SK-N-SH treated with all-trans-retinoic acid at 6 μM for 48 hours (cell line): Measurements from ENCODE around the gene SRGAP1.

Experiments
- ATAC-seq: fragments of 200-7000 bp; cut with Tn5 transposase; 3 replicates; pipeline ENCODE4 v1.9.1; 2020; ENCODE audit warnings: mild to moderate bottlenecking, moderate library complexity
- ARNTL ChIP-seq: fragments of 450-650 bp; formaldehyde crosslinking; IDR thresholded peaks from 2 replicates; pipeline ENCODE4 v1.5.0; 2020; ENCODE audit warnings: low read depth, mild to moderate bottlenecking, moderate library complexity, borderline replicate concordance
- BACH2 ChIP-seq: fragments of 250-450 bp; sonication (Bioruptor Pico); IDR thresholded peaks from 2 replicates; pipeline ENCODE4 v1.9.0; 2021; ENCODE audit warnings: mild to moderate bottlenecking, borderline replicate concordance
- CSDC2 ChIP-seq: fragments of 250-450 bp; sonication (Bioruptor Pico); IDR thresholded peaks from 2 replicates; pipeline ENCODE4 v1.5.0; 2020; ENCODE audit warnings: mild to moderate bottlenecking, moderate library complexity
- ESRRG ChIP-seq: fragments of 250-450 bp; sonication (Bioruptor Pico); IDR thresholded peaks from 2 replicates; pipeline ENCODE4 v1.6.1; 2021; ENCODE audit warnings: mild to moderate bottlenecking
- GLIS3 ChIP-seq: fragments of 250-450 bp; sonication (Bioruptor Pico); IDR thresholded peaks from 2 replicates; pipeline ENCODE4 v1.5.0; 2020; ENCODE audit warnings: mild to moderate bottlenecking, moderate library complexity
- ISL1 ChIP-seq: fragments of 250-450 bp; sonication (Bioruptor Pico); IDR thresholded peaks from 2 replicates; pipeline ENCODE4 v2.1.2; 2022; ENCODE audit warnings: mild to moderate bottlenecking, moderate library complexity
- OSR1 ChIP-seq: fragments of 250-450 bp; sonication (Bioruptor Pico); IDR thresholded peaks from 2 replicates; pipeline ENCODE4 v1.8.0; 2022; ENCODE audit warnings: moderate library complexity, mild to moderate bottlenecking, inconsistent platforms
- PPARA ChIP-seq: fragments of 250-450 bp; sonication (Bioruptor Pico); IDR thresholded peaks from 2 replicates; pipeline ENCODE4 v1.5.0; 2020; ENCODE audit warnings: mild to moderate bottlenecking, borderline replicate concordance
- RARB ChIP-seq: fragments of 250-450 bp; sonication (Bioruptor Pico); IDR thresholded peaks from 2 replicates; pipeline ENCODE4 v1.8.0; 2021; ENCODE audit warnings: mild to moderate bottlenecking, moderate library complexity
- SNAI2 ChIP-seq: fragments of 250-450 bp; sonication (Bioruptor Pico); IDR thresholded peaks from 2 replicates; pipeline ENCODE4 v1.5.0; 2020; ENCODE audit warnings: mild to moderate bottlenecking, moderate library complexity
- TCF4 ChIP-seq: fragments of 250-450 bp; sonication (Bioruptor Pico); IDR thresholded peaks from 2 replicates; pipeline ENCODE4 v1.8.0; 2021; ENCODE audit warnings: mild to moderate bottlenecking, moderate library complexity, borderline replicate concordance
- TOX ChIP-seq: fragments of 250-450 bp; sonication (Bioruptor Pico); IDR thresholded peaks from 2 replicates; pipeline ENCODE4 v1.8.0; 2021; ENCODE audit warnings: mild to moderate bottlenecking, moderate library complexity, borderline replicate concordance
- ZC3H10 ChIP-seq: fragments of 250-450 bp; sonication (Bioruptor Pico); IDR thresholded peaks from 2 replicates; pipeline ENCODE4 v1.5.1; 2021; ENCODE audit warnings: mild to moderate bottlenecking, moderate library complexity
- ZFP3 ChIP-seq: fragments of 250-450 bp; sonication (Bioruptor Pico); IDR thresholded peaks from 2 replicates; pipeline ENCODE4 v1.5.0; 2020; ENCODE audit warnings: mild to moderate bottlenecking, moderate library complexity
- ZFP30 ChIP-seq: fragments of 450-650 bp; formaldehyde crosslinking; IDR thresholded peaks from 2 replicates; pipeline ENCODE4 v1.5.0; 2022; ENCODE audit warnings: mild to moderate bottlenecking, moderate library complexity
- ZNF565 ChIP-seq: fragments of 450-650 bp; formaldehyde crosslinking; conservative IDR thresholded peaks from 2 replicates; pipeline ENCODE4 v1.5.0; 2020; ENCODE audit warnings: low read depth, mild to moderate bottlenecking, moderate library complexity
- ZNF70 ChIP-seq: fragments of 450-650 bp; formaldehyde crosslinking; IDR thresholded peaks from 2 replicates; pipeline ENCODE4 v1.5.0; 2020; ENCODE audit warnings: mild to moderate bottlenecking, moderate library complexity
- ZNF8 ChIP-seq: fragments of 450-650 bp; formaldehyde crosslinking; IDR thresholded peaks from 2 replicates; pipeline ENCODE4 v1.5.0; 2020; ENCODE audit warnings: mild to moderate bottlenecking, moderate library complexity
- TF ChIP-seq, protein P1 (sequence below): fragments of 250-450 bp; sonication (Bioruptor Pico); IDR thresholded peaks from 2 replicates; pipeline ENCODE4 v1.8.0; 2021; ENCODE audit warnings: low read depth, mild to moderate bottlenecking, moderate library complexity, borderline replicate concordance
- TF ChIP-seq, protein P2 (sequence below): fragments of 250-450 bp; sonication (Bioruptor Pico); IDR thresholded peaks from 2 replicates; pipeline ENCODE4 v1.5.0; 2020; ENCODE audit warnings: mild to moderate bottlenecking, moderate library complexity
- TF ChIP-seq, protein P3 (sequence below): fragments of 250-450 bp; sonication (Bioruptor Pico); IDR thresholded peaks from 2 replicates; pipeline ENCODE4 v1.5.1; 2020; ENCODE audit warnings: low read depth, mild to moderate bottlenecking, moderate library complexity
- TF ChIP-seq, protein P4 (sequence below): fragments of 250-450 bp; sonication (Bioruptor Pico); IDR thresholded peaks from 2 replicates; pipeline ENCODE4 v1.5.1; 2021; ENCODE audit warnings: mild to moderate bottlenecking, moderate library complexity
- TF ChIP-seq, protein P5 (sequence below): fragments of 250-450 bp; sonication (Bioruptor Pico); IDR thresholded peaks from 2 replicates; pipeline ENCODE4 v1.8.0; 2020; ENCODE audit warnings: mild to moderate bottlenecking, moderate library complexity, borderline replicate concordance

The SRGAP1 gene

DNA sequence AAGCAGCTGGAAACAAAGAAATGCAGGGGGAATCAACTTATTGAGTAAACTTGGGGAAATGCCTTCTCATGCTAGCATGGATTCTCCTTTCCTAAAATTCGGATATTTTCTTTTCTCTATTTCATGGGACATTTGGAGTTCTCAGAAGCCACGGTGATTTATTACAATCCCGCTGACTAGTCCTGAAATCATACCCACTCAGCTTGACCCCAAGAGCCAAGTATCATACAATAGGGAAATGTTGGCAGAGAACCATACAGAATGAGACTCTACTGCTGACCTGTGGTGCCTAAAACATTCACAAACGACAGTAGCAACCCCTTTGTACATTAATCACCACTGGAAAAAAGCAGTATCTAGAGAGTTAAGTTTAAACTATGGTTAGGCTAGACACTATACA lies 265.2 kb downstream of the SRGAP1 start (continued):
- TF ChIP-seq, protein P1, sequence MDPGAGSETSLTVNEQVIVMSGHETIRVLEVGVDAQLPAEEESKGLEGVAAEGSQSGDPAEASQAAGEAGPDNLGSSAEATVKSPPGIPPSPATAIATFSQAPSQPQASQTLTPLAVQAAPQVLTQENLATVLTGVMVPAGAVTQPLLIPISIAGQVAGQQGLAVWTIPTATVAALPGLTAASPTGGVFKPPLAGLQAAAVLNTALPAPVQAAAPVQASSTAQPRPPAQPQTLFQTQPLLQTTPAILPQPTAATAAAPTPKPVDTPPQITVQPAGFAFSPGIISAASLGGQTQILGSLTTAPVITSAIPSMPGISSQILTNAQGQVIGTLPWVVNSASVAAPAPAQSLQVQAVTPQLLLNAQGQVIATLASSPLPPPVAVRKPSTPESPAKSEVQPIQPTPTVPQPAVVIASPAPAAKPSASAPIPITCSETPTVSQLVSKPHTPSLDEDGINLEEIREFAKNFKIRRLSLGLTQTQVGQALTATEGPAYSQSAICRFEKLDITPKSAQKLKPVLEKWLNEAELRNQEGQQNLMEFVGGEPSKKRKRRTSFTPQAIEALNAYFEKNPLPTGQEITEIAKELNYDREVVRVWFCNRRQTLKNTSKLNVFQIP (CRISPR knock-in tag) = no peak

DNA sequence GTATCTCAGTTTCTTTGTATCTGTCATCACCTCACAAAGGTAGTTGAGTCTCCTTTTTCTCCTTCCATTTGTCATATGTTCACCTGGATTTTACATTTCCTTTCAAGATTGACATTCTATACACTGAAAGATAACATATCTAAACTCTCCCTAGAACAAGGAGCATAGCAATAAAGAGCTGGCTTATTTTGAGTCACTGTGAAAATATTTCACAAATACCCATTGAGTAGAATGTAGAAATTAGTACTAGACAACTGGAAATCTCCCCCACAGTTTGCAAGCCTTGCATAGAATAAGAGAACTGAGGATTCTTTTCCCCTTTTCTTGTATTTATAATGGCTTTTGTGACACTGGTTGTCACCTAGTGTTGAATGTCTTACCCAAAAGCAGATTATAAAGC lies 266.4 kb downstream of the SRGAP1 start:
- no peak for TF ChIP-seq CSDC2 (CRISPR knock-in tag)
- TF ChIP-seq ARNTL (CRISPR knock-in tag) = no peak
- no peak for TF ChIP-seq TOX (CRISPR knock-in tag)
- no peak for TF ChIP-seq ESRRG
- TF ChIP-seq RARB (CRISPR knock-in tag) = no peak
- TF ChIP-seq, protein P2, sequence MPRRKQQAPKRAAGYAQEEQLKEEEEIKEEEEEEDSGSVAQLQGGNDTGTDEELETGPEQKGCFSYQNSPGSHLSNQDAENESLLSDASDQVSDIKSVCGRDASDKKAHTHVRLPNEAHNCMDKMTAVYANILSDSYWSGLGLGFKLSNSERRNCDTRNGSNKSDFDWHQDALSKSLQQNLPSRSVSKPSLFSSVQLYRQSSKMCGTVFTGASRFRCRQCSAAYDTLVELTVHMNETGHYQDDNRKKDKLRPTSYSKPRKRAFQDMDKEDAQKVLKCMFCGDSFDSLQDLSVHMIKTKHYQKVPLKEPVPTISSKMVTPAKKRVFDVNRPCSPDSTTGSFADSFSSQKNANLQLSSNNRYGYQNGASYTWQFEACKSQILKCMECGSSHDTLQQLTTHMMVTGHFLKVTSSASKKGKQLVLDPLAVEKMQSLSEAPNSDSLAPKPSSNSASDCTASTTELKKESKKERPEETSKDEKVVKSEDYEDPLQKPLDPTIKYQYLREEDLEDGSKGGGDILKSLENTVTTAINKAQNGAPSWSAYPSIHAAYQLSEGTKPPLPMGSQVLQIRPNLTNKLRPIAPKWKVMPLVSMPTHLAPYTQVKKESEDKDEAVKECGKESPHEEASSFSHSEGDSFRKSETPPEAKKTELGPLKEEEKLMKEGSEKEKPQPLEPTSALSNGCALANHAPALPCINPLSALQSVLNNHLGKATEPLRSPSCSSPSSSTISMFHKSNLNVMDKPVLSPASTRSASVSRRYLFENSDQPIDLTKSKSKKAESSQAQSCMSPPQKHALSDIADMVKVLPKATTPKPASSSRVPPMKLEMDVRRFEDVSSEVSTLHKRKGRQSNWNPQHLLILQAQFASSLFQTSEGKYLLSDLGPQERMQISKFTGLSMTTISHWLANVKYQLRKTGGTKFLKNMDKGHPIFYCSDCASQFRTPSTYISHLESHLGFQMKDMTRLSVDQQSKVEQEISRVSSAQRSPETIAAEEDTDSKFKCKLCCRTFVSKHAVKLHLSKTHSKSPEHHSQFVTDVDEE (CRISPR knock-in tag) = no peak
- TF ChIP-seq, protein P1 (CRISPR knock-in tag) = no peak
- no peak for TF ChIP-seq OSR1
- TF ChIP-seq ISL1 = no peak
- no peak for TF ChIP-seq TCF4 (CRISPR knock-in tag)
- TF ChIP-seq BACH2 (CRISPR knock-in tag) = no peak
- no peak for TF ChIP-seq SNAI2 (CRISPR knock-in tag)
- TF ChIP-seq ZNF70 (CRISPR knock-in tag) = no peak
- no peak for TF ChIP-seq ZC3H10 (CRISPR knock-in tag)
- no peak for TF ChIP-seq ZNF8 (CRISPR knock-in tag)
- no peak for TF ChIP-seq PPARA (CRISPR knock-in tag)
- TF ChIP-seq, protein P3, sequence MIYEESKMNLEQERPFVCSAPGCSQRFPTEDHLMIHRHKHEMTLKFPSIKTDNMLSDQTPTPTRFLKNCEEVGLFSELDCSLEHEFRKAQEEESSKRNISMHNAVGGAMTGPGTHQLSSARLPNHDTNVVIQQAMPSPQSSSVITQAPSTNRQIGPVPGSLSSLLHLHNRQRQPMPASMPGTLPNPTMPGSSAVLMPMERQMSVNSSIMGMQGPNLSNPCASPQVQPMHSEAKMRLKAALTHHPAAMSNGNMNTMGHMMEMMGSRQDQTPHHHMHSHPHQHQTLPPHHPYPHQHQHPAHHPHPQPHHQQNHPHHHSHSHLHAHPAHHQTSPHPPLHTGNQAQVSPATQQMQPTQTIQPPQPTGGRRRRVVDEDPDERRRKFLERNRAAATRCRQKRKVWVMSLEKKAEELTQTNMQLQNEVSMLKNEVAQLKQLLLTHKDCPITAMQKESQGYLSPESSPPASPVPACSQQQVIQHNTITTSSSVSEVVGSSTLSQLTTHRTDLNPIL (CRISPR knock-in tag) = no peak
- TF ChIP-seq, protein P4, sequence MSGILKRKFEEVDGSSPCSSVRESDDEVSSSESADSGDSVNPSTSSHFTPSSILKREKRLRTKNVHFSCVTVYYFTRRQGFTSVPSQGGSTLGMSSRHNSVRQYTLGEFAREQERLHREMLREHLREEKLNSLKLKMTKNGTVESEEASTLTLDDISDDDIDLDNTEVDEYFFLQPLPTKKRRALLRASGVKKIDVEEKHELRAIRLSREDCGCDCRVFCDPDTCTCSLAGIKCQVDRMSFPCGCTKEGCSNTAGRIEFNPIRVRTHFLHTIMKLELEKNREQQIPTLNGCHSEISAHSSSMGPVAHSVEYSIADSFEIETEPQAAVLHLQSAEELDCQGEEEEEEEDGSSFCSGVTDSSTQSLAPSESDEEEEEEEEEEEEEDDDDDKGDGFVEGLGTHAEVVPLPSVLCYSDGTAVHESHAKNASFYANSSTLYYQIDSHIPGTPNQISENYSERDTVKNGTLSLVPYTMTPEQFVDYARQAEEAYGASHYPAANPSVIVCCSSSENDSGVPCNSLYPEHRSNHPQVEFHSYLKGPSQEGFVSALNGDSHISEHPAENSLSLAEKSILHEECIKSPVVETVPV (CRISPR knock-in tag) = no peak
- no peak for TF ChIP-seq ZNF565 (CRISPR knock-in tag)
- no peak for TF ChIP-seq ZFP30 (CRISPR knock-in tag)
- TF ChIP-seq, all 23 proteins: peak for 0
- no peak for ATAC-seq

DNA sequence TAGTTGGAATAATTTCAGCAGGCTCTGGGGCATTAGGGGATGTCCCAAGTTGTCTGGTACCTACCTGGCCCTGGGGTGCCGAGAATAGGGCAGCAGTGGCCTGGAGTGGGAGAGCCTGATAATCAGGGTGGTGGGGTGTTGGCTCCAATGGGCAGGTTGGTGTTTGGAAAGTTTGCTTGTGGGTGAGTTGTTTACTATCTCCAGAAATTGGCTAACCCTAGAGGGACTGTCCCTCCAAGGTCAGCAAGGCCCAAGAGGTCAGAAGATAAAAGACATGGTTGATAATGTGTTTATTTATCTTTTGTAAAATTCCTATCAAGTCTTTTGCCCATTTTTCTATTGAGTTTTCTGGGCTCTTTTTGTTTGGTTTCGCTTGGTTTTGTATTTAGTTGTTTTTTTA lies 272.5 kb downstream of the SRGAP1 start:
- TF ChIP-seq ZNF8 (CRISPR knock-in tag) (no peak), GLIS3 (CRISPR knock-in tag) (no peak), TOX (CRISPR knock-in tag) (no peak), ZFP30 (CRISPR knock-in tag) (no peak), ZFP3 (no peak), BACH2 (CRISPR knock-in tag) (no peak), ZNF565 (CRISPR knock-in tag) (no peak), PPARA (CRISPR knock-in tag) (no peak)
- TF ChIP-seq, protein P1 (CRISPR knock-in tag) = no peak
- TF ChIP-seq, protein P5, sequence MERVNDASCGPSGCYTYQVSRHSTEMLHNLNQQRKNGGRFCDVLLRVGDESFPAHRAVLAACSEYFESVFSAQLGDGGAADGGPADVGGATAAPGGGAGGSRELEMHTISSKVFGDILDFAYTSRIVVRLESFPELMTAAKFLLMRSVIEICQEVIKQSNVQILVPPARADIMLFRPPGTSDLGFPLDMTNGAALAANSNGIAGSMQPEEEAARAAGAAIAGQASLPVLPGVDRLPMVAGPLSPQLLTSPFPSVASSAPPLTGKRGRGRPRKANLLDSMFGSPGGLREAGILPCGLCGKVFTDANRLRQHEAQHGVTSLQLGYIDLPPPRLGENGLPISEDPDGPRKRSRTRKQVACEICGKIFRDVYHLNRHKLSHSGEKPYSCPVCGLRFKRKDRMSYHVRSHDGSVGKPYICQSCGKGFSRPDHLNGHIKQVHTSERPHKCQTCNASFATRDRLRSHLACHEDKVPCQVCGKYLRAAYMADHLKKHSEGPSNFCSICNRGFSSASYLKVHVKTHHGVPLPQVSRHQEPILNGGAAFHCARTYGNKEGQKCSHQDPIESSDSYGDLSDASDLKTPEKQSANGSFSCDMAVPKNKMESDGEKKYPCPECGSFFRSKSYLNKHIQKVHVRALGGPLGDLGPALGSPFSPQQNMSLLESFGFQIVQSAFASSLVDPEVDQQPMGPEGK (CRISPR knock-in tag) = no peak
- TF ChIP-seq, protein P4 (CRISPR knock-in tag) = no peak
- TF ChIP-seq, all 23 proteins: peak for 0
- ATAC-seq = no peak
